Activated CD4-positive, alpha-beta T cell treated with anti-CD3 and anti-CD28 coated beads, Interleukin-2, amount 50 U/mL, for 4 hours (primary cell): ENCODE measurements around the gene FEM1B.
A peak's percentile ranks its signal among the peaks of the same experiment; 100 is the strongest.
"Not testable (repeated sequence)": the region's sequence is repeated elsewhere in the genome, so short reads cannot be mapped to it uniquely, and the experiment has no call there.

Experiments used
- DNase-seq, 2 experiments: peaks; one replicate each; pipeline ENCODE4 v3.0.0-alpha.2; 2020

FEM1B gene

GRCh38 chr15:68277603-68278344, at the start of gene FEM1B:
FEM1B (plus strand) TSS chr15:68277745; CDS start chr15:68278418, 673 bp downstream.
- peak; percentile 81 to 83 for DNase-seq

DNA sequence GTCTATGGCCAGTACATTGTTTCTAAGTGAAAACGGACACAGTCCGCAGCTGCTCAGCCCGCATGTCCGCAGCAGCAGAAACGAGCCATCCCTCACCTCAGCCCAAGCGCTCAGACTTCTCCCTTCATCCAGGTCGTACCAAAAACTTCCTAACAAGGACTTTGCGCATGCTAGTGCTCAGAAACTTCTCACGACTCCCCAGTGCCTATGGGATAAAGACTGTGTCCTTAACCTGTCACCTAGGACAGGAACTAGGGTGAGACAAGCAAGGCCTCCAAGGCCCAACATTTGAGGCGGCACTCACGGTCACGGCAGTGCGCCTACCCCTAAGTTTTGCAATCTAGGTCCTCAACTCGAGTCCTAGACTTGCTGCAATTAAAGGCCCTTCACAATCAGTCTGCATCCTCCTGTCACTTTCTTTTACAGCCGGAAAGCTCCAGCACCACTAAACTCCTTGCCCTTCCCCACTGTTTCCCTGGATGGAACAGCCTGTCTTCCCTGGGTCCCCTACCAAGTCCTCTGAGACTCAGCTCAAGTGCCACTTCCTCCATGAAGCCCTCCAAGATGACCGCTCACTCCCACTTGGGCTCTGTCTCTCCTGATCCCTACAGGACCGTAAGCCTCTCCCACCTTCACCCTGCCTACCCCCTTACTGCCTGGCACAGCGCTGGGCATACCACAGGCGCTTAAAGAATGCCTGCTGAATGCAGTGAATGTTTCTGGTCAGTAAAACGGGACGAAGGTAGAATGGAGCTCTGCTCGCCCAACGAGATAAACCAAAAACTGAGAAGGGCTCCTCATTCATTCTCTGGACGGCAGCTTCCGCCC, 49.2 kb upstream of the FEM1B start:
- no peak for DNase-seq

DNA sequence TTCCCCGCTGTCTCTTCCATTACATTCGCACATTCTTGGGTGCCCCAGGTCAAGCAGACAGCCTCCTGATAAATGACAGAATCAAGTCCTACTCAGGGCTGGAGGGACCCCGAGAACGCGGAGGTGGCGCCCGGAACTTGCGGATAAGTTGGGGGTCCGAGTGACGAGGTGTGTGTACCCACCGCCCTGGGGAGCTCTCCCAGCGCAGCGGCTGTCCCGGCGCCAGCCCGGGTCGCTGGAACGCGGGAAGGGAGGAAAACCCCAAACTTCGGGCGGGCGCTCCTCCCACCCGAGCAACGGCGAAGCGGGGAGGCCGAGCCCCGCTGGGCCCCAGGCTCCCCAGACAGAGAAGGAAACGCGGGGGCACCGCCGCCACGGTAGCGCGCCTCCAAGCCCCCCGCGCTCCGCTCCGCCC, 48.6 kb upstream of the FEM1B start:
- no peak for DNase-seq

- DNase-seq = peak; percentile 70 to 75
Measured at GRCh38 chr15:68229386-68230156, 48.0 kb upstream of the FEM1B start, which contains the start of gene CLN6. CLN6 (minus strand) TSS chr15:68229728; CDS start chr15:68229584, 144 bp downstream.

DNA sequence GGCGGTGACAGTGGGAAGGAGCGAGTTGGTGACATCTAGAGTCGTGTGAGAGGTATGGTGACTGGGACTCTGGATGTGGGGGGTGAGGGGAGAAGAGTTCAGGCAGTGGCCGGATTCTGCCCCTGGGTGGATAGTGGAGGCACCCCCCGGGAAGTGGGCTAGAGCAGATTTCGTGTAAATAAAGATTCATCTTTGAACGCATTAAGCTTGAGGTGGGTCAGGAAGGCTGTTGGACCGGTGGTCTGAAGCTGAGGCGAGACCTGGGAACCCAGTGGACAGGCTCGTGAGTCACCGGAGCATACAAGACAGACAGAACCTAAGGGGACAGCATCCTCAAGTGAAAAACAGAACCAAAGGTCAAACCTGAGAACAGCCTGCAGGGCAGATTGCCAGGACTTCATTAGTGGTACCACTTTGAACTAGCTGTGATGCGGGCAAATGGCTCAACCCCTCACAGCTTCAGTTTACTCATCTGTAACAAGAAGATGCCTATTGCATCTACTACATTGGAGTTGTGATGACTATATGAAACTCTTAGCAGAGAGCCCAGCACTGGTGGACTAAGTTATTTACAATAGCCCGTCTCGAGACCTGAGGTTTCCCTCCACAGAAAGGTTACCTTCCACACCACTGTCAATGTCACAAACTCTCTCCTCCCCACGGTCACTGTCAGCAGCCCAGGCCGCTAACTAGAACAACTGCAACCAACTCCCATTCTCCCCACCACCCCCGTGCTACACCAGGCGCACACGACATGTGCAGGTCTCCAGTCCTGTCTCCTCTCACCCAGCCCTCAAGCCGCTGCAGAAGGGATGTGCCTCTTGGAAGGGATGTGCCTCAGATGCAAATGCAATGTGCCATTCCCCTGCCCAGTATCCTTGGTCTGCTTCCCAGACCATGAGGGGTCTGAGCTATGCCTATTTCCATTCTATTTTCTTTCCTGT, 47.1 kb upstream of the FEM1B start:
- DNase-seq = no peak

- DNase-seq = no peak
Measured at GRCh38 chr15:68231102-68231818, 46.3 kb upstream of the FEM1B start.

DNA sequence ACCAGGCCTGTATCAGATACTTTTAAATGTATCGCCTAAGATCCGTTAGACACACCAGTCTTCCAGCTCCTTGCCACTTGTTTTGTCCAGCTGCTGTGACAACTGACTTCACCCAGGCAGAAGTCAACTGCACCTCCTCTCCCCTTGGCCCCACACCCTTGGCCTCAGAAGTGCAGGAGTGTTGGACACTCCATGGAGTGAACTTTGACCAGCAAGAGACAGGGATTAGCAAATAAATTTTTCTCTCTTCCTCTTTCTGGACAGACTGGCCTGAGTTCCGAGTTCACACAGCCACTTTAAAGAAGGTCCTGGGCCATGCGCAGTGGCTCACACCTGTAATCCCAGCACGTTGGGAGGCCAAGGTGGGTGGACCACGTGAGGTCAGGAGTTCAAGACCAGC, 45.1 kb upstream of the FEM1B start:
- DNase-seq = no peak

- DNase-seq = no peak
Measured at GRCh38 chr15:68232937-68233336, 44.6 kb upstream of the FEM1B start.

DNA sequence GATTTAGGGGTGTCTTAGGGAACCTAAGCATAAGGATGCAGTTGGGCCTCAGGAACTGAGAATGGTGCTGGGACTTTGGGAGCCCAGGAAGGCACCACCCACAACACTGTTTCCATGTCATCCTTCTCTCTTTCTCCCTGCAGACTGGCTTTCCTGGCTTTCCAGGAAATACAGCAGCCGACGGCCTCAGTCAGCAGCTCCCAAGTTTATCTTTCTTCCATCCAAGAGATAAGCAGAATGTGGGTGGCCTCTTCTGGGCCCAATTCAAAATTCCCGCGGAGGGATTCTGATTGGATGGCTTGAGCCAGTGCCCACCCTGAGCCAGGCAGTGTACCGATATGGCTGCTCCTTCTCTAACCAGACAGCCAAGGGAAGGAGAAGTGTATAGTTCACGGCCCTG, 43.5 kb upstream of the FEM1B start:
- no peak for DNase-seq

GRCh38 chr15:68234520-68234919, 43.0 kb upstream of the FEM1B start:
- DNase-seq = not testable (repeated sequence)

GRCh38 chr15:68235022-68235421, 42.5 kb upstream of the FEM1B start:
- DNase-seq = no peak

DNA sequence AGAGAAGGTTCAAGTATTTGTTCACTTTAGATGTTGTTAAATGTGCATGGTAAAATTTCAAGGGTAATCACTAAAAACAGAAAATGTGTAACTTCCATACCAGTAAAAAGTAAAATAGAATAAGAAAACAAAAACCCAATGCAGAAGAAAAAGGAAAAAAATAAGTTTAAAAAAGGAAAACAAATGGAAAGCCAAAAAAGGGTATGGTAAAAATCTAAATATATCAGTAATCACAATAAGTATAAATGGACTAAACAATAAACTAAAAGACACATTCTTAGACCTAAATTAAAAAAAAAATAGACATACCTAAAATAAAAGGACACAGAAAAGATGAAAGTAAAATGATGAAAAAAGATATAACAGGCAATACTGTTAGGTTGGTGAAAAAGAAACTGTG, 38.5 kb upstream of the FEM1B start:
- DNase-seq = no peak

GRCh38 chr15:68241088-68241935, 36.2 kb upstream of the FEM1B start:
- no peak for DNase-seq

- DNase-seq = no peak
Measured at GRCh38 chr15:68244235-68244634, 33.3 kb upstream of the FEM1B start.

- no peak for DNase-seq
Measured at GRCh38 chr15:68249058-68249713, 28.4 kb upstream of the FEM1B start.

GRCh38 chr15:68252925-68253534, 24.5 kb upstream of the FEM1B start:
- DNase-seq = no peak

GRCh38 chr15:68256675-68257450, 20.7 kb upstream of the FEM1B start:
- DNase-seq = peak; percentile 50 to 53

DNA sequence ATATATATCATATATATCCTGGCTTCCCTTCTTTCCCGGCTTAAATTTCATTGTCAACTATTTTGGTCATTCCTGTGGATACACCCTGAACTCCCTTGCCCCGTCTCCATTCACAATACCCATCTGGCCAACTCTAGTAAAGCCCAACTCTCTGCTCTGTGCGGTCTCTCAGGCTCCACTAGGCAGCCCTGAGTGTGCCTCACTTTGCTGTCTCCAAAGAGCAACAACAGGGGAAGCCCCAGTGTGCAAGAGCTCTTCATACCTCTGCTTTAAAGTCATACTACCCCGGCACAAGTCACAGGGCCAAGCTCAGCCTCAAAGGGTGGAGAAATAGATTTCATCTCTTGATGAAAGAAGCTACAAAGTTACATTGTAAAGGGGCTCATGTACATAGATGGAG, 18.9 kb upstream of the FEM1B start:
- DNase-seq = peak; percentile 7 to 9

DNA sequence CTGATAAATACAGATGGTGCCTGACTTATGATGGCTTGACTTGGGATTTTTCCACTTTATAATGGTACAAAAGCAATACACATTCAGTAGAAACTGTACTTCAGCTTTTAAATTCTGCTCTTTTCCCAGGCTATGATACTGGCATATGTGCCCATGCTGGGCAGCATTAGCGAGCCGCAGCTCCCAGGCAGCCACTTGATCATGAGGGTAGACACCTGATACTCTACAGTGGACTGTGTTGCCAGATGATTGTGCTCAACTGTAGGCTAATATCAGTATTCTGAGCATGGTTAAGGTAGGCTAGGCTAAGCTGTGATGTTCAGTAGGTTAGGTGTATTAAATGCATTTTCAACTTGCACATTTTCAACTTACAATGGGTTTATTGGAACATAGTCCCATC, 17.7 kb upstream of the FEM1B start:
- no peak for DNase-seq
